H1 (cell line): ENCODE measurements around the gene TYRO3.

Source experiments
- BCL11A ChIP-seq, 2 experiments: IDR thresholded peaks; one replicate each; pipeline ENCODE4 v1.6.1; 2011; ENCODE audit warnings: low read depth in 2 of 2, low read length in 2 of 2, mild to moderate bottlenecking in 2 of 2
- CBX8 ChIP-seq: fragments of 300-800, 300-1000 bp; sonication (generic); IDR thresholded peaks from 2 replicates; pipeline ENCODE4 v1.7.1; 2016; ENCODE audit warnings: low read depth, low read length, borderline replicate concordance
- GTF2F1 ChIP-seq: IDR thresholded peaks from 2 replicates; pipeline ENCODE4 v1.6.1; 2012; ENCODE audit warnings: low read depth, low read length, improper control_type of control experiment, borderline replicate concordance
- MAX ChIP-seq: IDR thresholded peaks from 2 replicates; pipeline ENCODE4 v1.6.1; 2012; ENCODE audit warnings: inconsistent platforms
- SIN3A ChIP-seq, 2 experiments: IDR thresholded peaks in 1 of 2; conservative IDR thresholded peaks in 1 of 2; 2 replicates each; pipeline ENCODE4 v1.6.1; 2011 to 2012; ENCODE audit warnings: low read length in 2 of 2, improper control_type of control experiment in 1 of 2, low read depth in 1 of 2, mild to moderate bottlenecking in 1 of 2
- SRF ChIP-seq: IDR thresholded peaks from 2 replicates; pipeline ENCODE4 v1.6.1; 2011; ENCODE audit warnings: mild to moderate bottlenecking, low read depth, low read length, moderate library complexity
- TF ChIP-seq, protein P1 (sequence below), 3 experiments: IDR thresholded peaks; 1 replicate in 2 of 3; 2 replicates in 1 of 3; pipeline versions ENCODE4 v1.5.1 to v1.6.1; 2011; ENCODE audit warnings: low read length in 3 of 3, mild to moderate bottlenecking in 3 of 3, inconsistent platforms in 2 of 3, low read depth in 1 of 3, moderate library complexity in 1 of 3; ENCODE audit not compliant: insufficient read depth in 1 of 3; ENCODE audit errors: control extremely low read depth in 1 of 3

DNA sequence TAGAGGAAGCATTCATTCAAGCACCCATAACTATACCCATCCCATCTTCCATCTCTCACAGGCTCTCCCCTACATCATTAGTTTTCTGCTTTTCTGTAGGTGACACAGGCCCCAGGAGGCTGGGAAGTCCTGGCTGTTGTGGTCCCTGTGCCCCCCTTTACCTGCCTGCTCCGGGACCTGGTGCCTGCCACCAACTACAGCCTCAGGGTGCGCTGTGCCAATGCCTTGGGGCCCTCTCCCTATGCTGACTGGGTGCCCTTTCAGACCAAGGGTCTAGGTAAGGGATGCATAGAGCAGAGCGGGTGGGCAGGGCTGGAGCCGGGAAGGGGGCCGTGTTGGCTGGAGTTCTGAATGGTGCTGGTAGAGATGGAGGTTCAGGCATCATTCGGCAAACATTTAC, 8.2 kb downstream of the TYRO3 start:
- no peak for TF ChIP-seq MAX
- TF ChIP-seq, protein P1, sequence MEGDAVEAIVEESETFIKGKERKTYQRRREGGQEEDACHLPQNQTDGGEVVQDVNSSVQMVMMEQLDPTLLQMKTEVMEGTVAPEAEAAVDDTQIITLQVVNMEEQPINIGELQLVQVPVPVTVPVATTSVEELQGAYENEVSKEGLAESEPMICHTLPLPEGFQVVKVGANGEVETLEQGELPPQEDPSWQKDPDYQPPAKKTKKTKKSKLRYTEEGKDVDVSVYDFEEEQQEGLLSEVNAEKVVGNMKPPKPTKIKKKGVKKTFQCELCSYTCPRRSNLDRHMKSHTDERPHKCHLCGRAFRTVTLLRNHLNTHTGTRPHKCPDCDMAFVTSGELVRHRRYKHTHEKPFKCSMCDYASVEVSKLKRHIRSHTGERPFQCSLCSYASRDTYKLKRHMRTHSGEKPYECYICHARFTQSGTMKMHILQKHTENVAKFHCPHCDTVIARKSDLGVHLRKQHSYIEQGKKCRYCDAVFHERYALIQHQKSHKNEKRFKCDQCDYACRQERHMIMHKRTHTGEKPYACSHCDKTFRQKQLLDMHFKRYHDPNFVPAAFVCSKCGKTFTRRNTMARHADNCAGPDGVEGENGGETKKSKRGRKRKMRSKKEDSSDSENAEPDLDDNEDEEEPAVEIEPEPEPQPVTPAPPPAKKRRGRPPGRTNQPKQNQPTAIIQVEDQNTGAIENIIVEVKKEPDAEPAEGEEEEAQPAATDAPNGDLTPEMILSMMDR (IDR thresholded peaks at IDR 0.05; ENCODE audit: control extremely low read depth in 1 of 3, insufficient read depth in 1 of 3, low read depth in 1 of 3, low read length in 3 of 3) = no peak
- no peak for TF ChIP-seq GTF2F1
- TF ChIP-seq SRF = no peak
- no peak for TF ChIP-seq BCL11A (IDR thresholded peaks at IDR 0.05; ENCODE audit: low read depth in 2 of 2, low read length in 2 of 2)
- TF ChIP-seq CBX8 = no peak
- no peak for TF ChIP-seq SIN3A (conservative IDR thresholded peaks at IDR 0.05 in 1 of 2, IDR thresholded peaks at IDR 0.05 in 1 of 2; ENCODE audit: low read depth in 1 of 2, low read length in 2 of 2)
